Gastrocnemius medialis (tissue), 4 donors: ENCODE measurements around the gene SPCS3.

Experiments
- CTCF ChIP-seq, 5 experiments: fragments of 450-650 bp in 3 of 5; fragments of 200-600 bp in 2 of 5; sonication (generic) in 2 of 5; IDR thresholded peaks in 4 of 5; conservative IDR thresholded peaks in 1 of 5; 1 replicate in 4 of 5; 2 replicates in 1 of 5; pipeline ENCODE4 v1.5.1; 2016 to 2019; ENCODE audit warnings: antibody characterized with exemption in 5 of 5, mild to moderate bottlenecking in 3 of 5, moderate library complexity in 3 of 5
- POLR2A ChIP-seq, 2 donors: fragments of 450-650 bp; IDR thresholded peaks; one replicate each; pipeline ENCODE4 v1.6.1; 2017; ENCODE audit warnings: antibody characterized with exemption in 2 of 2, mild to moderate bottlenecking in 2 of 2, moderate library complexity in 2 of 2

- no peak for TF ChIP-seq POLR2A (IDR thresholded peaks at IDR 0.05)
- TF ChIP-seq CTCF (IDR thresholded peaks at IDR 0.05 in 4 of 5, conservative IDR thresholded peaks at IDR 0.05 in 1 of 5): no peak
Measured at GRCh38 chr4:176357359-176358082, 37.8 kb downstream of the SPCS3 start.
